A549 (cell line): ENCODE measurements around the gene SCARF1. TPM values are rescaled to one million over a fixed set of nuclear protein-coding genes. Genes with fewer than 3 reads are reported as not detected.

Experiments
- ATAC-seq, 2 experiments: fragments of 200-7000 bp in 1 of 2; fragments of >200 bp in 1 of 2; cut with Nextera tagmentation in 1 of 2; cut with Tn5 transposase in 1 of 2; 3 replicates each; pipeline versions ENCODE4 v1.8.0 to v1.9.1; 2018 to 2020; ENCODE audit warnings: mild to moderate bottlenecking in 1 of 2, moderate library complexity in 1 of 2
- CTCF ChIA-PET: fragments of 300-600 bp; sonication (Branson Sonifier 250); formaldehyde crosslinking; extraction: SDS; loops from one replicate; lab custom pipeline; 2021; ENCODE audit warnings: antibody characterized with exemption, inconsistent platforms; lab: Yijun Ruan, JAX
- POLR2A ChIA-PET: fragments of 350-600 bp; formaldehyde crosslinking; extraction: SDS; loops from one replicate; lab custom pipeline; 2021; ENCODE audit warnings: antibody characterized with exemption, inconsistent platforms; lab: Yijun Ruan, JAX
- DNase-seq, 2 experiments: peaks; one replicate each; pipeline versions ENCODE4 v3.0.0 to v3.0.0-alpha.2; 2011 to 2016; ENCODE audit warnings: low read depth in 1 of 2, low spot score in 1 of 2
- FAIRE-seq: peaks from 2 replicates; lab custom pipeline; 2011; peaks lifted over from hg19 to GRCh38; lab: Jason Lieb, UNC
- H3K27ac ChIP-seq, 2 experiments: fragments of >200 bp; sonication (Bioruptor Twin); formaldehyde crosslinking; 3 replicates each; pipeline ENCODE4 v1.5.1; 2016 to 2017
- H3K4me1 ChIP-seq: fragments of >200 bp; sonication (Bioruptor Twin); formaldehyde crosslinking; 3 replicates; pipeline ENCODE4 v1.6.1; 2016
- H3K4me2 ChIP-seq: fragments of >200 bp; sonication (Bioruptor Twin); formaldehyde crosslinking; 3 replicates; pipeline ENCODE4 v1.6.1; 2016
- H3K4me3 ChIP-seq: fragments of >200 bp; sonication (Bioruptor Twin); formaldehyde crosslinking; 3 replicates; pipeline ENCODE4 v1.5.1; 2016
- H3K9me3 ChIP-seq: fragments of >200 bp; sonication (Bioruptor Twin); formaldehyde crosslinking; 3 replicates; pipeline ENCODE4 v1.6.1; 2016
- CBX2 ChIP-seq: fragments of 200-600 bp; sonication (generic); IDR thresholded peaks from 2 replicates; pipeline ENCODE4 v1.6.1; 2016; ENCODE audit warnings: low read depth, mild to moderate bottlenecking, borderline replicate concordance
- CHD2 ChIP-seq: fragments of 150-350 bp; IDR thresholded peaks from 2 replicates; pipeline ENCODE4 v1.6.1; 2014; ENCODE audit warnings: low read length; ENCODE audit not compliant: partially characterized antibody
- CHD4 ChIP-seq: fragments of 200-600 bp; sonication (generic); IDR thresholded peaks from 2 replicates; pipeline ENCODE4 v1.6.1; 2016; ENCODE audit warnings: antibody characterized with exemption, mild to moderate bottlenecking, borderline replicate concordance
- E2F6 ChIP-seq: IDR thresholded peaks from 2 replicates; pipeline ENCODE4 v1.6.1; 2012; ENCODE audit warnings: low read depth, borderline replicate concordance
- EHF ChIP-seq: fragments of 250-450 bp; sonication (Bioruptor Pico); IDR thresholded peaks from 2 replicates; pipeline ENCODE4 v1.5.0; 2020; ENCODE audit warnings: mild to moderate bottlenecking
- EHMT2 ChIP-seq: fragments of 200-600 bp; sonication (generic); IDR thresholded peaks from 2 replicates; pipeline ENCODE4 v1.6.1; 2016; ENCODE audit warnings: antibody characterized with exemption, low read depth, mild to moderate bottlenecking, moderate library complexity
- HMGXB4 ChIP-seq: fragments of 250-450 bp; sonication (Bioruptor Pico); IDR thresholded peaks from 2 replicates; pipeline ENCODE4 v1.5.0; 2021; ENCODE audit warnings: mild to moderate bottlenecking, moderate library complexity, borderline replicate concordance
- HOXB13 ChIP-seq: fragments of 250-450 bp; sonication (Bioruptor Pico); IDR thresholded peaks from 2 replicates; pipeline ENCODE4 v1.5.0; 2020; ENCODE audit warnings: low read depth, mild to moderate bottlenecking, moderate library complexity
- KDM5A ChIP-seq: fragments of 200-600 bp; sonication (generic); IDR thresholded peaks from 2 replicates; pipeline ENCODE4 v1.6.1; 2016; ENCODE audit warnings: antibody characterized with exemption, mild to moderate bottlenecking
- MAFK ChIP-seq: fragments of 450-650 bp; IDR thresholded peaks from 2 replicates; pipeline ENCODE4 v1.6.1; 2014; ENCODE audit not compliant: partially characterized antibody
- RCOR1 ChIP-seq: fragments of 150-350 bp; IDR thresholded peaks from 2 replicates; pipeline ENCODE4 v1.6.1; 2014; ENCODE audit warnings: antibody characterized with exemption, low read length, low read depth
- SMC3 ChIP-seq: fragments of >200 bp; sonication (Bioruptor Twin); formaldehyde crosslinking; IDR thresholded peaks from 3 replicates; pipeline ENCODE4 v1.6.1; 2018; ENCODE audit warnings: inconsistent platforms
- TP53 ChIP-seq: fragments of 250-450 bp; sonication (Bioruptor Pico); IDR thresholded peaks from 2 replicates; pipeline ENCODE4 v1.5.0; 2021; ENCODE audit warnings: mild to moderate bottlenecking, moderate library complexity
- ZC3H11A ChIP-seq: fragments of 450-650 bp; IDR thresholded peaks from 2 replicates; pipeline ENCODE4 v1.6.1; 2014; ENCODE audit warnings: antibody characterized with exemption, mild to moderate bottlenecking
- WGBS: methylation state at CpG from one replicate; pipeline ENCODE4 v1.1.6; 2017; ENCODE audit errors: missing lambda C conversion rate; 5-methylcytosine and 5-hydroxymethylcytosine counted together
- polyA plus RNA-seq, 4 experiments: library from polyadenylated mRNA; depleted of rRNA in 3 of 4; stranded (reverse); fragments of >200 nt; fragmentation: RNase III in 1 of 4; extraction: RNeasy Plus Mini Kit Qiagen cat#74134 plus additional on column Dnase treatment in 1 of 4; gene quantifications; 2 replicates in 3 of 4; 3 replicates in 1 of 4; pipeline ENCODE4 v1.2.3, GENCODE V29; 2011 to 2017
- TF ChIP-seq, protein P1 (sequence below): fragments of 150-350 bp; IDR thresholded peaks from 2 replicates; pipeline ENCODE4 v1.6.1; 2014; ENCODE audit warnings: low read depth, mild to moderate bottlenecking, low read length
- TF ChIP-seq, protein P2 (sequence below): fragments of 450-650 bp; IDR thresholded peaks from 2 replicates; pipeline ENCODE4 v1.6.1; 2014; ENCODE audit warnings: antibody characterized with exemption

Gene SCARF1
- polyA plus RNA-seq, 2 of the 4 experiments (the other 2 are of a cell fraction), result 0.09 to 0.30 TPM

- Histone ChIP-seq H3K4me1 (peaks cover 23% of the 10 kb centered on the region), H3K4me2 (no peak overlapping the region), H3K27ac (no peak overlapping the region), H3K9me3 (no peaks in the 10 kb centered on the region), H3K4me3 (no peak overlapping the region)
- ATAC-seq (peak; percentile 27 to 40; a peak in 5 of 6 replicates), FAIRE-seq (no peak), DNase-seq (no peak)
- POLR2A ChIA-PET, result no interaction called here
- TF ChIP-seq HMGXB4 (CRISPR knock-in tag), result no peak
- no peak for TF ChIP-seq E2F6
- TF ChIP-seq, protein P1, sequence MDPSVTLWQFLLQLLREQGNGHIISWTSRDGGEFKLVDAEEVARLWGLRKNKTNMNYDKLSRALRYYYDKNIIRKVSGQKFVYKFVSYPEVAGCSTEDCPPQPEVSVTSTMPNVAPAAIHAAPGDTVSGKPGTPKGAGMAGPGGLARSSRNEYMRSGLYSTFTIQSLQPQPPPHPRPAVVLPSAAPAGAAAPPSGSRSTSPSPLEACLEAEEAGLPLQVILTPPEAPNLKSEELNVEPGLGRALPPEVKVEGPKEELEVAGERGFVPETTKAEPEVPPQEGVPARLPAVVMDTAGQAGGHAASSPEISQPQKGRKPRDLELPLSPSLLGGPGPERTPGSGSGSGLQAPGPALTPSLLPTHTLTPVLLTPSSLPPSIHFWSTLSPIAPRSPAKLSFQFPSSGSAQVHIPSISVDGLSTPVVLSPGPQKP, result no peak
- no peak for TF ChIP-seq HOXB13 (CRISPR knock-in tag)
- TF ChIP-seq EHF, result no peak
- no peak for TF ChIP-seq ZC3H11A
- TF ChIP-seq SMC3, result no peak
- no peak for TF ChIP-seq EHMT2
- TF ChIP-seq RCOR1, result no peak
- no peak for TF ChIP-seq MAFK
- TF ChIP-seq CHD4, result no peak
- 70% methylated on average over 23 of the region's 23 CpGs for WGBS
- CTCF ChIA-PET, result interaction anchor here (1.0 to 14.7 kb wide), 8 partner anchors 8 to 82 kb away, joined by 3 to 497 read pairs (median 5); partner anchors contain the start of genes PITPNA, RILP and SLC43A2
These were observed 5.0 kb downstream of the SCARF1 start for GRCh38 chr17:1640329-1641064.

GRCh38 chr17:1639549-1640180 lies 5.9 kb downstream of the SCARF1 start:
- DNase-seq, result peak in 1 of 2 experiments; percentile 60
- TF ChIP-seq CHD2 (no peak), CBX2 (no peak), KDM5A (no peak), TP53 (no peak)
- TF ChIP-seq, protein P2, sequence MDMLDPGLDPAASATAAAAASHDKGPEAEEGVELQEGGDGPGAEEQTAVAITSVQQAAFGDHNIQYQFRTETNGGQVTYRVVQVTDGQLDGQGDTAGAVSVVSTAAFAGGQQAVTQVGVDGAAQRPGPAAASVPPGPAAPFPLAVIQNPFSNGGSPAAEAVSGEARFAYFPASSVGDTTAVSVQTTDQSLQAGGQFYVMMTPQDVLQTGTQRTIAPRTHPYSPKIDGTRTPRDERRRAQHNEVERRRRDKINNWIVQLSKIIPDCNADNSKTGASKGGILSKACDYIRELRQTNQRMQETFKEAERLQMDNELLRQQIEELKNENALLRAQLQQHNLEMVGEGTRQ, result no peak
- FAIRE-seq, result no peak
- ChIA-PET POLR2A (interaction anchor here (0.7 kb wide), 1 partner anchor 28 kb away, joined by 3 read pairs; no protein-coding TSS in a partner anchor), CTCF (interaction anchor here (0.5 to 14.7 kb wide), 6 partner anchors 9 to 387 kb away, joined by 3 to 497 read pairs (median 17); partner anchors contain the start of genes PITPNA, RILP and SLC43A2)
- Histone ChIP-seq H3K9me3 (no peaks in the 10 kb centered on the region), H3K27ac (no peak overlapping the region), H3K4me1 (peaks cover 21% of the 10 kb centered on the region), H3K4me2 (no peak overlapping the region), H3K4me3 (no peak overlapping the region)
- peak; percentile 19 to 39; a peak in 4 of 6 replicates for ATAC-seq
- 69% methylated on average over 11 of the region's 11 CpGs for WGBS
